ENCODE measurements around the gene TIE1.

GRCh38 chr1:43314233-43314632, 13.5 kb downstream of the TIE1 start:
- TF ChIP-seq CTCF (IDR thresholded peaks at IDR 0.05) = no peak
- no peak for TF ChIP-seq POLR2A (IDR thresholded peaks at IDR 0.05)

Measured in right lobe of liver (tissue), 4 donors.